Vagina (tissue), 2 donors: ENCODE results near the gene RRH. TPM values are rescaled to one million over a fixed set of nuclear protein-coding genes. Genes with fewer than 3 reads are reported as not detected.

ENCODE experiments used
- DNase-seq, 2 donors: peaks; one replicate each; pipeline ENCODE4 v3.0.0-alpha.2; 2017; ENCODE audit errors: extremely low spot score in 2 of 2
- H3K27ac ChIP-seq: fragments of 200-600 bp; sonication (generic); one replicate; pipeline ENCODE4 v1.5.1; 2019
- H3K27me3 ChIP-seq: fragments of 200-600 bp; sonication (generic); one replicate; pipeline ENCODE4 v1.5.1; 2019
- H3K36me3 ChIP-seq, 2 donors: fragments of 200-600 bp; sonication (generic); one replicate each; pipeline ENCODE4 v1.5.1; 2017 to 2019
- H3K4me1 ChIP-seq: fragments of 200-600 bp; sonication (generic); one replicate; pipeline ENCODE4 v1.5.1; 2019
- H3K4me3 ChIP-seq, 2 donors: fragments of 200-600 bp; sonication (generic); 1 replicate in 1 of 2; 2 replicates in 1 of 2; pipeline ENCODE4 v1.5.1; 2016 to 2019
- H3K9me3 ChIP-seq: fragments of 200-600 bp; sonication (generic); one replicate; pipeline ENCODE4 v1.5.1; 2019
- CTCF ChIP-seq, 3 experiments: fragments of 450-650 bp in 2 of 3; fragments of 200-600 bp in 1 of 3; sonication (generic) in 1 of 3; IDR thresholded peaks; one replicate each; pipeline ENCODE4 v1.5.1; 2017 to 2019; ENCODE audit warnings: antibody characterized with exemption in 3 of 3, mild to moderate bottlenecking in 2 of 3, moderate library complexity in 2 of 3
- POLR2A ChIP-seq, 2 donors: fragments of 450-650 bp; IDR thresholded peaks; one replicate each; pipeline ENCODE4 v1.6.1; 2017; ENCODE audit warnings: antibody characterized with exemption in 2 of 2, mild to moderate bottlenecking in 2 of 2, moderate library complexity in 2 of 2
- POLR2AphosphoS5 ChIP-seq, 2 donors: sonication (generic); formaldehyde crosslinking; IDR thresholded peaks; one replicate each; pipeline ENCODE4 v1.9.0; 2017; ENCODE audit warnings: antibody characterized with exemption in 2 of 2, mild to moderate bottlenecking in 2 of 2, low read depth in 1 of 2; ENCODE audit not compliant: insufficient read depth in 1 of 2
- intact Hi-C: fragments of 100-400 bp; cut with DNase I; formaldehyde crosslinking; loops from one replicate; pipeline ENCODE4 v1.15.1; 2023
- total RNA-seq: library from RNA; depleted of rRNA; stranded (reverse); fragments of >200 nt; gene quantifications from one replicate; pipeline ENCODE4 v1.2.3, GENCODE V29; 2016

Gene RRH
- total RNA-seq, 1 donor from 2014 or later, result not detected

GRCh38 chr4:109876634-109877265 lies 49.0 kb downstream of the RRH start:
- Histone ChIP-seq H3K4me1 (no peaks in the 10 kb centered on the region), H3K36me3 (no peaks in the 10 kb centered on the region), H3K27me3 (no peaks in the 10 kb centered on the region), H3K27ac (no peak overlapping the region), H3K9me3 (no peaks in the 10 kb centered on the region), H3K4me3 (no peak overlapping the region)
- intact Hi-C loops, result no loop called here
- TF ChIP-seq POLR2A (IDR thresholded peaks at IDR 0.05) (no peak), CTCF (IDR thresholded peaks at IDR 0.05) (no peak), POLR2AphosphoS5 (IDR thresholded peaks at IDR 0.05; ENCODE audit: insufficient read depth in 1 of 2, low read depth in 1 of 2) (no peak)
- no peak for DNase-seq

- H3K4me3 ChIP-seq, result no peak overlapping the region
- H3K27me3 ChIP-seq, result no peaks in the 10 kb centered on the region
- TF ChIP-seq POLR2AphosphoS5 (IDR thresholded peaks at IDR 0.05; ENCODE audit: insufficient read depth in 1 of 2, low read depth in 1 of 2) (no peak), POLR2A (IDR thresholded peaks at IDR 0.05) (no peak), CTCF (IDR thresholded peaks at IDR 0.05) (no peak)
- H3K27ac ChIP-seq, result no peak overlapping the region
- intact Hi-C loops, result no loop called here
- DNase-seq, result no peak
- H3K36me3 ChIP-seq, result no peaks in the 10 kb centered on the region
- no peaks in the 10 kb centered on the region for H3K9me3 ChIP-seq
- no peaks in the 10 kb centered on the region for H3K4me1 ChIP-seq
Observed at GRCh38 chr4:109877400-109877799, 49.6 kb downstream of the RRH start.

GRCh38 chr4:109878355-109878754 lies 50.6 kb downstream of the RRH start:
- Histone ChIP-seq H3K4me1 (no peaks in the 10 kb centered on the region), H3K4me3 (no peak overlapping the region), H3K27me3 (no peaks in the 10 kb centered on the region), H3K36me3 (no peaks in the 10 kb centered on the region), H3K9me3 (no peaks in the 10 kb centered on the region), H3K27ac (no peak overlapping the region)
- intact Hi-C loops, result no loop called here
- TF ChIP-seq CTCF (IDR thresholded peaks at IDR 0.05) (no peak), POLR2A (IDR thresholded peaks at IDR 0.05) (no peak)
- no peak for DNase-seq

- Histone ChIP-seq H3K9me3 (no peaks in the 10 kb centered on the region), H3K4me1 (no peaks in the 10 kb centered on the region), H3K36me3 (no peaks in the 10 kb centered on the region), H3K4me3 (no peak overlapping the region), H3K27me3 (no peaks in the 10 kb centered on the region), H3K27ac (no peak overlapping the region)
- no peak for DNase-seq
- intact Hi-C loops, result no loop called here
- no peak for TF ChIP-seq POLR2AphosphoS5 (IDR thresholded peaks at IDR 0.05; ENCODE audit: insufficient read depth in 1 of 2, low read depth in 1 of 2)
- TF ChIP-seq CTCF (IDR thresholded peaks at IDR 0.05), result no peak
- no peak for TF ChIP-seq POLR2A (IDR thresholded peaks at IDR 0.05)
Observed at GRCh38 chr4:109879081-109879480, 51.3 kb downstream of the RRH start.

- no peak overlapping the region for H3K27ac ChIP-seq
- H3K4me1 ChIP-seq, result no peaks in the 10 kb centered on the region
- no peaks in the 10 kb centered on the region for H3K36me3 ChIP-seq
- H3K4me3 ChIP-seq, result no peak overlapping the region
- no peaks in the 10 kb centered on the region for H3K27me3 ChIP-seq
- no peak for TF ChIP-seq POLR2A (IDR thresholded peaks at IDR 0.05)
- no peak for TF ChIP-seq CTCF (IDR thresholded peaks at IDR 0.05)
- TF ChIP-seq POLR2AphosphoS5 (IDR thresholded peaks at IDR 0.05; ENCODE audit: insufficient read depth in 1 of 2, low read depth in 1 of 2), result no peak
- intact Hi-C loops, result no loop called here
- no peaks in the 10 kb centered on the region for H3K9me3 ChIP-seq
- DNase-seq, result no peak
Observed at GRCh38 chr4:109879636-109880314, 52.0 kb downstream of the RRH start.
